Inflammatory macrophage treated with lipopolysaccharide for 4 hours (primary cell): ENCODE measurements around the gene MT1A.

Experiments
- DNase-seq: peaks from one replicate; pipeline ENCODE4 v3.0.0-alpha.2; 2020

The MT1A gene

DNA sequence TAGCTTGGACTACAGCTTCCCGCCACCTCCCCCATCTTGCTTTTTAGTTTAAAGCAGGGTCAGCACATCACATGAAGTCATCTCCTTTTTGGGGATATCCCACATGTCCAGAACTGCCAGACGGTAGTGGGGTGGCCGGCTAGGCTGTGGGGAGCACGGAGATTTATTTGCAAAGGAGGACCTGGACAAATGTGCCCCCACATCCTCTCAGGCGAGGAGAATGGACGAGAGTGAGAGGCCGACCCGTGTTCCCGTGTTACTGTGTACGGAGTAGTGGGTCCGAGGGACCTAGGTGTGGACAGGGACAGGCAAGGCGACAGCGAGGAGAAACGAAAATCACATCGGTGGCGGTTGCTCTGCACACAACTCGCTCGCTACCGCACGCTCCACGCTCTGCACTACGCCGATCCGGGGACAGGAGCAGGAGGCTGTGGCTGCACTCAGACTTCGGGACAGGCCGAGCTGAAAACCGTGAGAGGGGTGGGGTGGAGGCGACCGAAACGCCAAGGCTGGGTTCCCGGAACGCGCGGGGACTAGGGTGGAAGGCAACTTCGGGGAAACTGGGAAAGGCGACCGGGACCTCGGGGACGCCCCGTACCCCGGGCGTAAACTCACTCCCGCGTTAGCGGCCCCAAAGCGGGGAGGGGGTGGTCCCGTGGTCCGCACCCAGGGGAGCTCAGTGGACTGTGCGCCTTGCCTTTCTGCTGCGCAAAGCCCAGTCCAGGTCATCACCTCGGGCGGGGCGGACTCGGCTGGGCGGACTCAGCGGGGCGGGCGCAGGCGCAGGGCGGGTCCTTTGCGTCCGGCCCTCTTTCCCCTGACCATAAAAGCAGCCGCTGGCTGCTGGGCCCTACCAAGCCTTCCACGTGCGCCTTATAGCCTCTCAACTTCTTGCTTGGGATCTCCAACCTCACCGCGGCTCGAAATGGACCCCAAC, at the start of gene MT1A:
Gene MT1A, plus strand, starts transcription at position 853 of the 937 bp plus-strand sequence. Its CDS starts 73 bp downstream, at position 926.
- DNase-seq: peak; percentile 59

DNA sequence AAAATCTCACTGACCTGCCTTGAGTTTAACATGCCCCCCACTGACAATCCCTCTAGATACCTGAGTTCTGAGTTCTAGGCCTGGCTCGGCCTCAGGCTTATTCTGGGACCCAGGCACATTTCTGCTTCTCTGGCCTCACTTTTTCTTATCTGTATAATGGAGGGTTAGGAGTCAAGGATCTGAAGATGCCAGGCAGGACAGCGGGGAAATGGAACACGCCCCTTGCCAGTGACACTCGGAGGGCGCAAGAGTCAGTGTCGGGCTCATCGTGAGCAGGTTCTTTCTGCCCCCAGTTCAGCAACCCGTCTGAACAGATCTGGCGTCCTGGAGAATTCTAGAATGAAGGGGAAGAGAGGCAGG, 49.7 kb upstream of the MT1A start:
- DNase-seq: no peak

DNA sequence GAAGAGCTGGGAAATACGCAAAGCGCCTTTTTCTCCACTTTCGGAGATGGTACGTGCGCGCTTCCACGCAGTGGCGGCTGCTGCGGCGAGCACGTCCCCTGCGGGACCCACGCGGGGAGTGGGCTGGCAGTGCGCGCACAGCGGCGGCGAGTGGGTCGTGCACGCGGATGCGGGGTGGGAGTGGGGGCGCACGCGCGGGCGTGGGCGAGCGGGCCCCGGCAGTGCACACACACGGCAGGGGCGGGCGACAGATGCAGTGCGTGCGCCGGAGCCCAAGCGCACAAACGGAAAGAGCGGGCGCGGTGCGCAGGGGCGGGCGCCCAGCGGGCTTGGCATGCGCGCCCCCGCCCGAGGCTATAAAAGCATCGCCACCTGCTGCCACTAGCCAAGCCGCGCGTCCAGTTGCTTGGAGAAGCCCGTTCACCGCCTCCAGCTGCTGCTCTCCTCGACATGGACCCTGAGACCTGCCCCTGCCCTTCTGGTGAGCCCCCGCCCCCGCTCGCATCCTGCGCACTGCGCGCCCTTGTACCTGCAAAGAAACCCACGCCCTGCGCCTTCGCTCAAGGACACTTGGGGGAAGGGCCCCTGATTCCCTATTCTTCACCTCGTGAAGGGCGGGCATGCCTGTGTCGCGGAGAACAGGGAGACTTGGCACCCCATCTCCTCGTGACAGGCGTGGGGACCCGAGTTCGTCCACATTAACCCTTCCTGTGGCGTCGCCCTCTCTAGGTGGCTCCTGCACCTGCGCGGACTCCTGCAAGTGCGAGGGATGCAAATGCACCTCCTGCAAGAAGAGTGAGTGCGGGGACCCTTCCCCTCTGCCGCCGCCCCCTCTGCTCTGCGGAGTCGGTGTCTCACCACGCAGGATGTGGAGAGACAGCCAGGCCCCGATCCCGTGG, 49.1 kb upstream of the MT1A start, which contains the start of gene MT3:
Gene MT3, plus strand, starts transcription at position 388 of the 899 bp plus-strand sequence. Its CDS starts 63 bp downstream, at position 451.
- no peak for DNase-seq

DNA sequence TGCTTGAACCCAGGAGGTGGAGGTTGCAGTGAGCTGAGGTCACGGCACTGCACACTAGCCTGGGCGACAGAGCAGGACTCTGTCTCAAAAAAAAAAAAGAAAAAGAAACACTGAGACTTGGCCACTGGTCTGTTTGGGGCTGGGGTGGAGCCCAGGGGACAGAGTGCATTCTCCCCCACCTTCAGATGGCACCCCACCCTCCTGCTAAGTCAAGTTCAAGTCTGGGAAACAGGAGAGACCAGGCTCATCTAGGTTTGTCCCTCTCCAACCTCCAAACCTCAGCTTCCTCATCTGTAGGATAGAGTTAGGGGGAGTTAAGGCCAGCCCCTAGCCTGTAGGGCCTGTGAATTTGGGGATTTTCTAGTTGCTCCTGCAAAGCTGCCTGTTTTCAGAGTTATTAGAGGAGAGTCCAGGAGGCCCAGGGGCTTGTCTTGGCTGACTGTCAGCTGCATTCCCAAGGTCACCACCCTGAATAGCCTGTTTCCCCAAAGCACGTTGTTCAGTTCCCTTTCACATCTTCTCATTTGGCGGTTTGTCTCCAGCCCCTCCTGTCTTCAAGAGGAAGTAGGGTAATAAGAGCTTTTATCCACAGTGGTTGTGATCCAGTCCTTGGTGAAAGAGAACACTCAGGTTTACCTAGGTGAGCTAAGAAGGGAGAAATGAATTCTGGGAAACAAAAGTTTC, 46.9 kb upstream of the MT1A start:
- DNase-seq: peak; percentile 43

DNA sequence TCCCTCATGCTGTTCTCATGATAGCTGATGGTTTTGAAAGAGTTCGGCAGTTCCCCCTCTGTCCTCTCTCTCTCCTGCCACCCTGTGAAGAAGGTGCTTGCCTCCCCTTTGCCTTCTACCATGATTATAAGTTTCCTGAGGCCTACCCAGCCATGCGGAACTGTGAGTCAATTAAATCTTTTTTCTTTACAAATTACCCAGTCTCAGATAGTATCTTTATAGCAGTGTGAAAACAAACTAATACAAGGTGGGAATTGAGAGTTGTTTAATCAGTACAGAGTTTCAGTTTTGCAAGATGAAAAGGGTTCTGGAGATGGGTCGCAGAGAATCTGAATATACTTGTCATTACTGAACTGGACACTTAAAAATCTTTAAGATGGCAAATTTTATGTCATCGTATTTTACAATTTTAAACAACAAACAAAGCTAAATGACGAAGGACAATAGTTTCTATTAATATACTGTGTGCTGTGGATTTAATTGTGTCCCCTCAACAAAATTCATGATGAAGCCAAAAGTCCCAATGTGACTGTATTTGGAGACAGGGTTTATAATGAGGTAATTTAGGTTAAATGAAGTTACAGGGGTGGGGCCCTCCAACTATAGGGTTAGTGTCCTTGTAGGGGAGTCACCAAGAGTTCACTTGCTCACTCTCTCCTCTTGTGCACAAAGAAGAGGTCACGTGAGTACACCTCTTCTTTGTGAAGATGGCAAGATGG, 44.7 kb upstream of the MT1A start:
- no peak for DNase-seq

DNA sequence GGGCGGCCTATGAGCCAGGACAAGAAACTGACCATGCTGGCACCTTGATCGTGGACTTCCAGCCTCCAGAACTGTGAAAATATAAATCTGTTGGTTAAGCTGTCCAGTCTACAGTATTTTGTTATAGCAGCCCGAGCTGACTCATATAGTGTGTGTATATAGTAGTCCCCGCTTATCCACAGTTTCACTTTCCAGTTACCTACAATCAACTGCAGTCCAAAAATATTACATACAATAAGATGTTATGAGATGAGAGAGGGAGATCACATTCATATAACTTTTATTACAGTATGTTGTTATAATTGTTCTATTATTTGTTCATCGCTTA, 44.2 kb upstream of the MT1A start:
- DNase-seq: no peak

DNA sequence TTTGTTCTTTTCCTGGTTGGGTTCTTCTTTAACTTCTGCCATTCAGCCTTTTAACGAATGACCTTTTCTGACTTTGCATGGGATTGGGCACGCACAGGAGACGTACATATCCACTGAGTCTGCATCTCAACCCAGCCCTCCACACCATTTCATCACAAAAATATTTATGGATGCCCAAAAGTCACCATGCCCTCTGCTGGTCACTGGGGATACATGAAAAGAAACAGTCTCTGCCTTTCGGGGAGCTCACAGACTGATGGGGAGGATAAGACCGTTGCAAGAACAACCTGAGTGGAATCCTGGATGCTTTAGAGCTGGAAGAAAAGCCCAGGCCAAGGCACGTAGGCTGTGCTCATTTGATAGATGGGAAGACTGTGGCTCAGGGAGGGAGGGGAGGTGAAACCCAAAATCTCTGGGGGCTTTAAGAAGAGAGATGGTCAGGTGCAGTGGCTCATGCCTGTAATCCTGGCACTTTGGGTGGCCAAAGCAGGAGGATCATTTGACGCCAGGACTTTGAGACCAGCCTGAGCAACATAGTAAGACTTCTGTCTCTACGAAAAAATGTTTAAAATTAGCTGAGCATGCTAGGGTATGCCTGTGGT, 38.0 kb upstream of the MT1A start:
- peak; percentile 62 for DNase-seq

DNA sequence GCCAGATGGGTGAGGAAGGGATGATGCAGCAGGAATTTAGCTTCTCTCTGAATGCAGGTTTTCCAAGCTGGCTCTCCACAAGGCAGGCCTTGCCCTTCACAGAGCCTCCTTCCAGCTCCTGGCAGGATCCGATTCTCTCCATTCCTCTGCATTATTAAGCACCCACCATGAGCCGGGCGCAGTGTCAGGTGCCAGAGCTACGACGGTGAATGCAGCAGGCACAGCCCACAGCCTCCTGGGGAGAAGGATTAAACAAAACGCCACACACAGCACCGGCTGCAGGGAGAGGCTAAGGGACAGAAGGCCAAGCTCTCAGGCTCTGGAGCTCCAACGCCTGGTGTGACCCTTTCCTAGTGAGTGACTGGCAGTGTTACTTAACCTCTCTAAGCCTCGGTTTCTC, 37.1 kb upstream of the MT1A start:
- DNase-seq: no peak

DNA sequence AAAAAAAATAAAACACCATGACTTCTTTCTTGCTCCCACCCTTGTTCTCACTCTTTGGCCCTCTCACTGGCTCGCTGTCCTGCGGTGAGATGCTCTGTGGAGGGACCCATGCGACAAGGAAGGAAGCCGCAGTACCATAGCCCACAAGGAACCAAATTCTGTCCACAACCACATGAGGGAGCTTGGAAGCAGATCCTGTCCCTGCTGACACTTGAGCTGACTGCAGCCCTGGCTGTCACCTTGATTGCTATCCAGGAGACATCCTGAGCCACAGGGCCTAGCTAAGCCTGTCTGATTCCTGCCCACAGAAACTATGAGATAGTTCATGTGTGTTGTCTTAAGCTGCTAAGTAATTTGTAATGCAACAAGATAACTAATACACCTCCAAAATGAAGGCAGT, 34.9 kb upstream of the MT1A start:
- peak; percentile 68 for DNase-seq

DNA sequence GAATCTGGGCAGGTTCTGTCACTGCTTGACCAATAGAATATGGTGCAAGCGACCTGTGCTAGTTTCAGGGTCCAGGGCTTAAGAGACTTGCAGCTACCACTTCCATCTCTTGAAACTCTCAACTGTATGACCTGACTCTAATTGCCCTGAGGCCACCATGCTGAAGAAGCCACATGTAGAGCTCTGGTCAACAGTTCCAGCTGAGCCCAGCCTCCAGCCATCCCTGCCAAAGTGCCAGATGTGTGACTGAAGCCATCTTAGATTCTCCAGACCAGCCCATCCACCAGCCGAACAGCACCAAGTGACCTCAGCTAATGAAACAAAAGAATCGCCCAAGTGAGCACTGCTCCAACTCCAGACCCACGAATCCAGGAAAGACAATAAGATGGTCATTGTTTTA, 33.5 kb upstream of the MT1A start:
- no peak for DNase-seq

DNA sequence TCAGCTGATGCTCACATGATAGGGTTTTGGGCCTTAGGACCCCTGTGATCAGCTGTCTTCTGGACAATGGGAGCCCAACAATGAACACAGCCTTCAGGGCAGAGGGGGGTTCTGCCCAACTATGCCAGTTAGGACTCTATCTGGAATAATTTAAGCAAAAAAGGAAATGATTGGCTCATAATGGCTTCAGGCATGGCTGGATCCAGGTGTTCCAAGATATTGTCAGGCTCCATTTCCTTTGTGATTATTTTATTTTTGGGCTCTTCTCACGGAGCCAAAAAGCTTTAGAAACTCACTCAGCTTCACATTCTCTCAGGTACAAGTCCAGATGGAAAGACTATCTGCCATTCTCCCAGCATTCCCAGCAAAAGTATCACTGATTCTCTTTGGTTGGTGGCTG, 33.0 kb upstream of the MT1A start:
- DNase-seq: no peak

DNA sequence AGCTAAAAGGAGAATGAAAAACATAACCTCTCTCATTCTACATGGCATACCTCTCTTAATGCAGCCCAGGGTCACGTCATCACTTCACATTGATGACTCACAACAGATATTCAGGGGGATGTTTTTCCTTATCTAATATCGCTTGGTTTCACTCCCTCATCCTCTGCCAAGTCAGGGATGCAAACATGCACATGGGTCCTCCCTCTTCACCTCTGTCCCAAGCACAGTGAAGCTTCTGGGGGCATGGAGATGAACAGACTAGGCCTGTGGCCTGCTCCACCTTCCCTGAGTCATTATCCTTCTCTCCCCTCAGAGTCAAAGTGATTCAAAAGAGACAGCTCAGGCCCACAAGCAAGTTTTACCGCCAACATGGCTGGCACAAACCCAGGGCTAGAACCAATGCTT, 32.4 kb upstream of the MT1A start:
- DNase-seq: no peak

DNA sequence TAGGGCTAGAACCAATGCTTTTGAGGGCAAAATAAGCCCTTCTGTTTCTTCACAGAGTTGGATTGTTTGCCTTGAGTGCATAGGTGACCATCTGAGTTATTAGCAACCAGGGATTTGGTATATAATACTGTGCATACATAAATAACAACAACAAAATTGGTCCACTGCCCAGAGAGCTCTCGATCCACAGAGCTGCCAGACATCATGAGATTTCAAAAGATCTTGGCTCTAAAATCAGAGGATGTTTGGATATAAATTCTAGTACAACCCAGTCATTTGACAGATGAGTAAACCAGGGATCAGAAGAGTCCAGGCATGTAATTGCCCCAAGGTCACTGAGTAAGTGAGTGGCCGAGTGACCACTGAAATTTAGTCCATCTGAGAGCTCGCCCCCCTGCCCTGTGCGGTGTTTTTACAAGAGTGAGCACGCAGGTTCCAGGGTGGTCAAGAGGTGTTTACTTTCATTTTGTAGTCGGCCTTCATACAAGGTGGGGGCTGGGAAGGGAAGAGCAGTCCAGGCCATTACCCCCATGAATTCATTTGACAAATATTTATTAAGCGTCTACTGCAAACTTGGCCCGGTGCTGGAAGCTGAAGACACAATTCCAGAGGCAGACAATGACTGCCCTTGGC, 31.9 kb upstream of the MT1A start:
- DNase-seq: no peak

DNA sequence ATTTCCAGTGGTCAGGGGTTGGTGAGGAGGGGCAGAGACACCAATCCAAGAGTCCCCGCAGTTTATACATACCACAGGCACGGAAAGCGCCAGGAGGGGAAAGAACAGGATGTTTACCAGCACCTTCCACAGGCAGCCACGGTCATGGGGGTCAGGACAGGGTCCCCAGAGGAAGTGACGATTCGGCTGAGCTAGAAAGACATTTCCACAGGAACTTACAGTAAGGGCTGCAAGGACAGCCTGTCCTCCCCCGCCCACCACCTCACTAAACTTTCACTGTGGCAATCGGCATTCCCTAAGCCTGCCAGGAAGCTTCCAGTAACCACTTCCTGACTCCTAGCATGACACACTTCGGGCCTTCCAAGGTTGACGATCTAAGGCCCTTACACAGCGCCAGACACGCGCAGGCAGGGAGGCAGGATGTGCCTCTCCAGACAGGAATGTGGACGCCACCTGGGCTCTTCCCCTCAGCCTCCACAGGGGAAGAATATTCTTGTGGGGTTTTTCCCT, 31.3 kb upstream of the MT1A start:
- DNase-seq: peak; percentile 58

DNA sequence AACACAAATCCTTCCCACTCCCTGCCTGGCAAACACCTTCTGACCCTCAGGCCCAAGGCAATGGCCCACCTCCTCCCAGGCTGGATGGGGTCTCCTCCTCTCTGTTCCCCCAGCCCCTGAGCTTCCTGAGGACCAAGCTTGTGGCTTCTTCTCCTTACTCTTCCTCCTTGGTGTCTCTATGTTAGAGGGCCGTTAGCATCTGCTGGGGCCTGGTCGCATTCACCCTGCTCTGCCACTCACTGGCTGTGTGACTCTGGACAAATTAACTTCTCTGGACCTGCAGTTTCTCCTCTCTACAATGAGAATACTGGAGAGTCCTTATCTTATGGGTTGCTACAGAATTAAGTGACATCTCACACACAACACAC, 30.8 kb upstream of the MT1A start:
- DNase-seq: no peak

DNA sequence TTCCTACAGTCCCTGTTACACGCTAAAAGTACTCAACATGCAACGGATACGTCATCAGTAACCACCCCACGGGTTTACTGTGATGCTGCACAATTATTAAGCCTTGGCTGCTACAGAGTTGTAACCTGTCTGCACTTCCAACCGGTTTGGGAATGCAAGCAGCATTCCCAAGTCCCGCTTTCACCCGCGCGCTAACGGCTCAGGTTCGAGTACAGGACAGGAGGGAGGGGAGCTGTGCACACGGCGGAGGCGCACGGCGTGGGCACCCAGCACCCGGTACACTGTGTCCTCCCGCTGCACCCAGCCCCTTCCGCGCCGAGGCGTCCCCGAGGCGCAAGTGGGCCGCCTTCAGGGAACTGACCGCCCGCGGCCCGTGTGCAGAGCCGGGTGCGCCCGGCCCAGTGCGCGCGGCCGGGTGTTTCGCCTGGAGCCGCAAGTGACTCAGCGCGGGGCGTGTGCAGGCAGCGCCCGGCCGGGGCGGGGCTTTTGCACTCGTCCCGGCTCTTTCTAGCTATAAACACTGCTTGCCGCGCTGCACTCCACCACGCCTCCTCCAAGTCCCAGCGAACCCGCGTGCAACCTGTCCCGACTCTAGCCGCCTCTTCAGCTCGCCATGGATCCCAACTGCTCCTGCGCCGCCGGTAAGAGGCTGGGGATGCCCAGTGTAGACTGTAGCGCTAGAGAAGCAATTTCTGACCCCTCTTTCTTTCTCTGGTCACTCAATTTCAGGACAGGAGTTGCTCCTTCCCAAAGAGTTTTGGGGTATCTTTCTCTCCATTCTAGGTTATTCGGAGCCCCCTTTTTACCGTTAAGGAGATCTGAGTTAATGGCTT, 30.2 kb upstream of the MT1A start, which contains the start of gene MT2A:
Gene MT2A, plus strand, starts transcription at position 542 of the 833 bp plus-strand sequence. Its CDS starts 72 bp downstream, at position 614.
- DNase-seq: peak; percentile 99

DNA sequence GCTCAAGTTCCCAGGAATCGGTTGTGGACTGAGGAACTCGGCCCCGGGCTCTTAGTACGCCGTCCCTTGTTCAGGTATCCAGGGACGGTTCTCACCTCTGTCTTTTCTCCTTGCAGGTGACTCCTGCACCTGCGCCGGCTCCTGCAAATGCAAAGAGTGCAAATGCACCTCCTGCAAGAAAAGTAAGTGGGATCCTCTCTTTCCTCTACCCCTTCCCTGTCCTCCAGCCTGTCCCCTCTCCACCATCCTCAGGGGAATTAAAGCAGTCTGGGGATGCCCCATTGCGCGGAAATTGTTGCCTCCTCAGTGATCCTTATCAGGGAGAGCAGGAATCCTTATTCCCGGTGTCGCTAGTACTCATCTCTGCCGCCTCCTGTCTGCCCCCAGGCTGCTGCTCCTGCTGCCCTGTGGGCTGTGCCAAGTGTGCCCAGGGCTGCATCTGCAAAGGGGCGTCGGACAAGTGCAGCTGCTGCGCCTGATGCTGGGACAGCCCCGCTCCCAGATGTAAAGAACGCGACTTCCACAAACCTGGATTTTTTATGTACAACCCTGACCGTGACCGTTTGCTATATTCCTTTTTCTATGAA, 29.5 kb upstream of the MT1A start:
- no peak for DNase-seq

DNA sequence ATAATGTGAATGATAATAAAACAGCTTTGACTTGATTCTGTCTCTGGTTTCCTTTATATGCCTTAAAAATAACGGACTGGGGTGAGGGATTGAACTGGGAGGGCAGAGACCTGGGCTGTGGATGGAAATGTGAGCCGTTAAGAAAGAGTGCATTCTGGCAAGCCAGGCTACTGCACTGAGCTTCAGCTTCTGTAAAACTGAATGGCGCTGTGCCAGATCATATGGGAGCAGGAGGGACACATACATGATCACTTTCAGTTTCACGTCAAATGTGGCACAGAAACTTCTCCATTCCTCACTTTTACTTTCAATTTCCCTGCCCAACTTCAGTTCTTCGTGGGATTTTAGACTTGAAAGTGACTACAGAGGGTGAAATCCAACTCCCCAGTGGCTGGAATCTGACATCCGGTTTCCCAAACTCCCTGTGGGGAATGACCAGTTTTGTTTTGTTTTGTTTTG, 29.0 kb upstream of the MT1A start:
- peak; percentile 99 for DNase-seq

DNA sequence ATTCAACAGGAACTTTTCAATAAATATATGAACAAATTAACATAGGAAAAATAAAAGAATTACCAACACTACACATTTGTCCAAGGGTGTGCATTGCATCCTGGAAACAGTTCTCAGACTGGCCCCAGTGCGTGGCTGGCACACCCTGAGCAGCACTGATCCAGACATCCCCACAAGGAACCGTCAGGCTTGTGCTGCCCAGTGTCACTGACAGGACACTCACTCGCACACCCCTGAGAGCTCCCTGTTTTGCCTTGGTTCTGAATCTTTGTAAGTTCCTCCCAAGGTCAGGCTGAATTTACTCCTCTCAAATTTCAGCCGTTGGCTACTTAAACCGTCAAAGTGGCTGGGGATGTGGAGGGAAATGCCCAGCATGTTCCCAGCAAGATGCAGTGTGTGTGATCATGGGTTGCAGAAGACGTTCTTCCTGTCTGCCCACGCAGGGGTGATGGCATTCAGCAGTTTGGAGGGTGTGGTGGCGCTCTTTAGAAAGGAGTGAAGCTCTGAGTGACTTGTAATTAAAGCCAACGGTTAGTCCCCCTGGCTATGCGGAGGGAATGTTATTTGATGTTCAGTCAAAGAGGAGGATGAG, 28.4 kb upstream of the MT1A start:
- DNase-seq: peak; percentile 100
